ENCODE results near the gene POLG2.

DNA sequence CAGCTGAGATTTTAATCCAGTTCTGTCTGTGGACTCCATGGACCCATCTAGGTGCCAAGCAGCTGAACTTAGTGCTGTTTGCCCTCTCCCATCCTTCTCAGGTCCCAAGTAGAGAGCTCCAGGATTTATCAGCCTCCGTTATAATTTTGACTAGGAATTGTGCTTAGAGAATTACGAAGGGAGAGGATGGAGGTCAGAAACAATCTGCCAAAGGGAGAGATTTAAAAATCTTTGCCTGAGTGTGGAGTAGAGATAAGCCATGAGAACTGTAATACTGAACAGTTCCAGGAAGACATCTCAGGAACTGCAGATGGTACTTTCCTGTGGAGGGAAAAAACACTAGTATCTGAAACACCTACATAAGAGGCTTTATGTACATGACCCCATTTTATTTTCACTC, 36.9 kb upstream of the POLG2 start:
- TF ChIP-seq POLR2A (IDR thresholded peaks at IDR 0.05; ENCODE audit: low read length) (no peak), GATA1 (IDR thresholded peaks at IDR 0.05; ENCODE audit: low read depth, low read length) (no peak)

Data from erythroblast (primary cell).